Transverse colon (tissue), 3 donors: ENCODE measurements around the gene LASP1NB.

Experiments
- CTCF ChIP-seq, 5 experiments: fragments of 200-600 bp in 3 of 5; fragments of 450-650 bp in 2 of 5; sonication (generic) in 3 of 5; IDR thresholded peaks; 1 replicate in 2 of 5; 2 replicates in 3 of 5; pipeline ENCODE4 v1.5.1; 2016 to 2017; ENCODE audit warnings: antibody characterized with exemption in 5 of 5, inconsistent platforms in 3 of 5, mild to moderate bottlenecking in 2 of 5, moderate library complexity in 1 of 5
- EP300 ChIP-seq: sonication (generic); formaldehyde crosslinking; IDR thresholded peaks from one replicate; pipeline ENCODE4 v1.6.1; 2017; ENCODE audit warnings: antibody characterized with exemption, low read depth

- no peak for TF ChIP-seq CTCF (IDR thresholded peaks at IDR 0.05)
- no peak for TF ChIP-seq EP300
These were observed 24.3 kb upstream of the LASP1NB start for GRCh38 chr17:38900978-38901656.
